Measurements from ENCODE around the gene MMAA. TPM values are rescaled to one million over a fixed set of nuclear protein-coding genes. Genes with fewer than 3 reads are reported as not detected.

The MMAA gene
- polyA plus RNA-seq, 3 donors, result 2.1 to 4.0 (median 2.5) TPM

GRCh38 chr4:145623831-145624230, 4.6 kb downstream of the MMAA start:
- Mint-ChIP-seq H3K27ac (peak overlapping the region in 1 of 7 donors; percentile 70), H3K27me3 (ENCODE audit: low read depth in 3 of 3) (no peaks in the 10 kb centered on the region), H3K9me3 (peaks cover 0 to 5% (median 0%) of the 10 kb centered on the region in 7 donors), H3K4me1 (peaks cover 16% of the 10 kb centered on the region), H3K36me3 (peaks cover 3 to 11% of the 10 kb centered on the region in 2 donors), H3K4me3 (no peak overlapping the region)
- H4K20me1 ChIP-seq (ENCODE audit: insufficient read depth, low read length), result no peaks in the 10 kb centered on the region
- no peaks in the 10 kb centered on the region for H3K79me2 ChIP-seq (ENCODE audit: insufficient read depth, low read length)
- intact Hi-C loops (cut with micrococcal nuclease), result loop anchor here in 1 of 2 donors (5.0 kb wide), 1 partner anchor 142 kb away; the partner anchor contains the start of gene SMAD1
- peak in 1 of 3 donors; percentile 10 for DNase-seq
- H2AFZ ChIP-seq (ENCODE audit: insufficient read depth, low read depth, low read length, poor library complexity, severe bottlenecking), result no peak overlapping the region
- no peaks in the 10 kb centered on the region for H3K36me3 ChIP-seq (replicated peaks in 1 of 2; ENCODE audit: control insufficient read depth in 1 of 2, insufficient read depth in 2 of 2, low read length in 2 of 2)
- no peak overlapping the region for H3K9ac ChIP-seq (ENCODE audit: insufficient read depth, low read length, poor library complexity, severe bottlenecking)
- WGBS (ENCODE audit: insufficient coverage), result no CpG with 5 or more reads among the region's 1 CpG
- no peak overlapping the region for H3K4me2 ChIP-seq (replicated peaks; ENCODE audit: extremely low read depth, low read length, poor library complexity, severe bottlenecking)
- H3K9me3 ChIP-seq (replicated peaks in 1 of 2; ENCODE audit: control insufficient read depth in 1 of 2, insufficient read depth in 1 of 2, low read length in 2 of 2), result no peaks in the 10 kb centered on the region
- TF ChIP-seq CTCF (IDR thresholded peaks at IDR 0.05), result no peak
- H3K27ac ChIP-seq (ENCODE audit: low read depth in 1 of 2, low read length in 2 of 2), result no peak overlapping the region
- H3K4me1 ChIP-seq (ENCODE audit: control insufficient read depth in 1 of 2, insufficient read depth in 2 of 2, low read length in 2 of 2), result peaks cover 0 to 5% of the 10 kb centered on the region in 2 donors
- no peaks in the 10 kb centered on the region for H3K27me3 ChIP-seq (ENCODE audit: control insufficient read depth in 2 of 2, insufficient read depth in 2 of 2, low read length in 2 of 2)
- H3K4me3 ChIP-seq (replicated peaks in 1 of 3; ENCODE audit: low read depth in 2 of 3, low read length in 3 of 3), result no peak overlapping the region

GRCh38 chr4:145625677-145626622, 6.8 kb downstream of the MMAA start:
- no peak for TF ChIP-seq CTCF (IDR thresholded peaks at IDR 0.05)
- peaks cover 5 to 11% of the 10 kb centered on the region in 2 donors for H3K36me3 Mint-ChIP-seq
- no peaks in the 10 kb centered on the region for H3K36me3 ChIP-seq (replicated peaks in 1 of 2; ENCODE audit: control insufficient read depth in 1 of 2, insufficient read depth in 2 of 2, low read length in 2 of 2)
- H3K9ac ChIP-seq (ENCODE audit: insufficient read depth, low read length, poor library complexity, severe bottlenecking), result no peak overlapping the region
- no peaks in the 10 kb centered on the region for H3K27me3 ChIP-seq (ENCODE audit: control insufficient read depth in 2 of 2, insufficient read depth in 2 of 2, low read length in 2 of 2)
- no peaks in the 10 kb centered on the region for H3K79me2 ChIP-seq (ENCODE audit: insufficient read depth, low read length)
- H3K27ac ChIP-seq (ENCODE audit: low read depth in 1 of 2, low read length in 2 of 2), result no peak overlapping the region
- no peak overlapping the region for H3K4me2 ChIP-seq (replicated peaks; ENCODE audit: extremely low read depth, low read length, poor library complexity, severe bottlenecking)
- H2AFZ ChIP-seq (ENCODE audit: insufficient read depth, low read depth, low read length, poor library complexity, severe bottlenecking), result no peak overlapping the region
- H3K4me3 Mint-ChIP-seq, result no peak overlapping the region
- no peak overlapping the region for H3K27ac Mint-ChIP-seq
- intact Hi-C loops (cut with micrococcal nuclease), result no loop called here
- no peaks in the 10 kb centered on the region for H3K27me3 Mint-ChIP-seq (ENCODE audit: low read depth in 3 of 3)
- DNase-seq, result no peak
- H3K4me1 Mint-ChIP-seq, result peaks cover 7% of the 10 kb centered on the region
- WGBS (ENCODE audit: insufficient coverage), result 100% methylated on average over 4 of the region's 10 CpGs
- no peaks in the 10 kb centered on the region for H3K9me3 ChIP-seq (replicated peaks in 1 of 2; ENCODE audit: control insufficient read depth in 1 of 2, insufficient read depth in 1 of 2, low read length in 2 of 2)
- no peaks in the 10 kb centered on the region for H3K4me1 ChIP-seq (ENCODE audit: control insufficient read depth in 1 of 2, insufficient read depth in 2 of 2, low read length in 2 of 2)
- H4K20me1 ChIP-seq (ENCODE audit: insufficient read depth, low read length), result no peaks in the 10 kb centered on the region
- no peak overlapping the region for H3K4me3 ChIP-seq (replicated peaks in 1 of 3; ENCODE audit: low read depth in 2 of 3, low read length in 3 of 3)
- peaks cover 0 to 12% (median 3%) of the 10 kb centered on the region in 7 donors for H3K9me3 Mint-ChIP-seq
